Measurements from ENCODE around the gene TRAP1.

Gene TRAP1

DNA sequence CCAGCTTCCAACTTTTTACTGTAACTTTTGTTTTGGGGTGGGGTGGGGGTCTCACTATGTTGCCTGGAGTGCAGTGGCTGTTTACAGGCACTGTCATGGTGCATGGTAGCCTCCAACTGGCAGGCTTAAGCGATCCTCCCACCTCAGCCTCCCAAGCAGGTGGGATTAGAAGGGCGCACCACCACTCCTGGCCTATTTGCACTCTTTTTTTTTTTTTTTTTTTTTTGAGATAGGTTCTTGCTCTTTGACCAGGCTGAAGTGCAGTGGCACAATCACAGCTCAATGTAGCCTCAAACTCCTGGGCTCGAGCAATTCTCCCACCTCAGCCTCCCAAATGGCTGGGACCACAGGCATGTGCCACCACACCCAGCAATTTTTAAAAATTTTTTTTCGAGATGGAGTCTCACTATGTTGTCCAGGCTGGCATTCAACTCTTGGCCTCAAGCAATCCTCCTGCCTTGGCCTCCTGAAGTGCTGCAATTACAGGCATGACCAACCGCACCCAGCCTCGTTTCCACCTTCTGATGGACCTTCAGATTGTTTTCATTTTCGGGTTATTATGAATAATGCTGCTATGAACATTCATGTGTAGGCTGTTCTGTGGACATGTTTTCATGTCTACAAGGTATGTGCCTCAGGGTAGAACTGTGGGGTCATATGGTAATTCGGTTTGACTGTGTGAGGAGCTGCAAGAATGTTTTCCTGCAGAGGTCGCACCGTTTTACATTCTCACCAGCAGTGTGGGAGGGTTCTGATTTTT is 10.9 kb downstream of the TRAP1 start:
- DNase-seq: no peak

- DNase-seq: no peak
These were observed 15.2 kb downstream of the TRAP1 start for GRCh38 chr16:3702082-3702481.

DNA sequence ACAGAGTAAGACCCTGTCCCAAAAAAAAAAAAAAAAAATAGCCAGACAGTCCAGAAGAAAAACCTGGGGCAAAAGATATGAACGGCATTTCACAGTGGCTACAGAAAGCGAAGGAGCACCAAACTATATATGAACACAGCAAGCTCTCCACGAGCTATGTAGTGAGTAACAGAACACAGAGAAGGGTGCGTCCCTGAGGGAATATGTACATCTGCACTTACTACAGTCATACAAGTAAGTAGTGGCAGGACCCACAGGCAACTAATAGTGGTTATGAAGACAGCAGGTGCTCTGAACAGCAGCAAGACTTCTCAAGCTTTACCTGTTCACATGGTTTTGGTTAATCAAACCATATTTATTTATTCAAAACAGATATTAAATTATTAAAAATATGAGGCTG is 15.8 kb downstream of the TRAP1 start:
- no peak for DNase-seq

DNA sequence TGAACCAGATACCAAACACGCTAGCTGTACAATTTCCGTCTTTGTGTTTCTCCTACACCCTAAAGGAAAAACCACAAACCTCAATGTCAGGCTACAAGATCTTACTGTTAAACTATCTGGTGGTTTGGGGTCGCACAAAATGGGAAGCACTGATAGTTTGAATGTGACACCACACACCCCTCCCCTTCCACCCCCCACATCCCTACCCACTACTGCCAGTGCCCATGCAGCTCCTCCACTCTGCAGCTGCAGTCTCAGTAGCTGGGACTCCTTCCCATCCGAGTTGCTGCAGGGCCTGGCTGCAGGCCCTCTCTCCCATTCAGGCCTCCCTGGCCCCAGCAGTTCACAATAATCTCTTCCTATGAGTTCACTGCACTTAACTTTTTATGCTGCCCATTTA is 18.4 kb downstream of the TRAP1 start:
- DNase-seq: peak; percentile 95

DNA sequence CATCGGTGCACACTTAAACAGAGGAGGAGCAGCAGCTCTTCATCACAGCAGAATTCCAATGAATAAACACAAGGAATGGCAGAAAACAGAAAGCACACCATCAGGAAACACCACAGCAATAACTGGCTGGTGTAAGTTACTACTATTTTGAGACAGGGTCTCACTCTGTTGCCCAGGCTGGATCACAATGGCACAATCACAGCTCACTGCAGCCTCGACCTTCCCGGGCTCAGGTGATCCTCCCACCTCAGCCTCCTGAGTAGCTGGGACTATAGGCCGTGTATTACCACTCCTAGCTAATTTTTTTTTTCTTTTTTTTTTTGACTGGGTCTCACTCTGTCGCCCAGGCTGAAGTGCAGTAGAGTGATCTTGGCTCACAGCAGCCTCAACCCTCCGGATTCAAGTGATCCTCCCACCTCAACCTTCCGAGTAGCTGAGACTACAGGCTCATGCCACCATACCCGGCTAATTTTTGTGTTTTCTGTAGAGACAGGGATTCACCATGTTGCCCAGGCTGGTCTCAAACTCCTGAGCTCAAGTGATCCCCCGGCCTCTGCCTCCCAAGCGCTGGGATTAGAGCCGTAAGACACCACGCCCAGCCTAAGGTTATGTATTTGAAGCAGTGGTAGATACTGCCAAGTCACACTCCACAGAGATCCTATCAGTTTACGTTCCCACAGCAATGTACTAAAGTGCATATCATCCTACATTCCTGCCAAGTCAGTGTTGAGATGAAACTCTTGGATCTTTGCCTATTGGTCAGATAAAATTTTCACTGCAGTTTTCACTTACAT is 20.7 kb downstream of the TRAP1 start:
- DNase-seq: peak; percentile 48

GRCh38 chr16:3695610-3696369 is 21.5 kb downstream of the TRAP1 start:
- DNase-seq: no peak

- DNase-seq: no peak
These were observed 23.3 kb downstream of the TRAP1 start for GRCh38 chr16:3694051-3694450.

DNA sequence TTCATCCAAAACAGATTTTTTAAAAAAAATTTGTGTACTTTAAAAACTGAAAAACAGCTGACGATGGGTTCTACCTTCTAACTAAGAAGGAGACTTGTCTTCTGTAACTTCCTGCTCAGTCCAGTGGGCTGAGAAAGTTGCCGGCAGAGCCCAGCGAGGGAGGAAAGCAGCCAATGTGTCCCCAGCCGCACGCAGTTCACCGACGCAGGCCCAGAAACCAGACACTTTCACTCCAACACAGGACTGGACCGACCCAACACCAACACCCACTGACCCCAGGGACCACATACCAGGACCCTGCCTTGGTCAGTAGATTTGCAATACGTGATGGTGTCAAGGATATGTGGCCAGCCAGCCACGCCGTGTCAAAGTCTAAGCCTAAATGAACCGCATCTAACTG is 25.6 kb downstream of the TRAP1 start:
- DNase-seq: no peak

GRCh38 chr16:3690980-3691720 is 26.2 kb downstream of the TRAP1 start:
- peak; percentile 53 for DNase-seq

DNA sequence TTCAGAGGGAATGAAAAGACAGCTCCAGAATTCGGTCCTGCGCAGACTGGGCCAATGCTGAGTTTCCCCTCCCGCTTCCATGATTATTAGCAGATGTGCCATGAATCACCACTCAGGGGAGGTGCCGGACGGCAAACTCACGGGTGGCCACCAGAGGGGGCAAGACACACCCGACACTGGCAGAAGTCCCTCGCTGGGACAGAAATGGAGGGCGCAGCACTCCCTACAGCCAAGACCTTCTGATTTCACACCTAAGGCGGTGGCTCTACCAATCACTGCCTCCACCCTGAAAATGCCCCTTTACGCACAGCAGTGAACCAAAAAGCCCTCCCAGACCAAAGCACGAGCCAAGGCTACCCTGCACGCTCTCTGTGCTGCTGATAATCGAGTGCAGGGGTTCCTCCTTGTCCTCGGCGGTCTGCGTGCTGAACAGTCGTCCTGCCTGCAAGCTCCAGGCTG is 26.8 kb downstream of the TRAP1 start:
- DNase-seq: peak; percentile 89

- DNase-seq: no peak
These were observed 27.6 kb downstream of the TRAP1 start for GRCh38 chr16:3689731-3690130.

DNA sequence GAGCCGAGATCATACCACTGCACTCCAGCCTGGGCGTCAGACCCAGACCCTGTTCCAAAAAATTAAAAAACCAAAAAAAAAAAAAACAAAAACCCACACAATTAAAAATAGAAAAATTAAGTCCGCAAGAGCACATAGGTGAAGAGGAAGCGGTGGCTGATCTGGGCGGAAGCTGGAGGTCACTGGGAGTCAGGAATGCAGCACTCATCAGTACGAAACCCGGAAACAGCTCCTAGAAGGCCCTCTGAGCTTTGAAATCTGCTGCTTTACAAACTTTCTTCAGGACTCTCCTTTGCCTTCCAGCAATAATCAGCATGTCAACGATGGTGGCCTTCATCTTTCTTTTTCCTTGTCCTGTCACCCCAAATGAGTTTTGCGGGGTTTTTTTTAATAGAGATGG is 29.5 kb downstream of the TRAP1 start:
- DNase-seq: no peak

DNA sequence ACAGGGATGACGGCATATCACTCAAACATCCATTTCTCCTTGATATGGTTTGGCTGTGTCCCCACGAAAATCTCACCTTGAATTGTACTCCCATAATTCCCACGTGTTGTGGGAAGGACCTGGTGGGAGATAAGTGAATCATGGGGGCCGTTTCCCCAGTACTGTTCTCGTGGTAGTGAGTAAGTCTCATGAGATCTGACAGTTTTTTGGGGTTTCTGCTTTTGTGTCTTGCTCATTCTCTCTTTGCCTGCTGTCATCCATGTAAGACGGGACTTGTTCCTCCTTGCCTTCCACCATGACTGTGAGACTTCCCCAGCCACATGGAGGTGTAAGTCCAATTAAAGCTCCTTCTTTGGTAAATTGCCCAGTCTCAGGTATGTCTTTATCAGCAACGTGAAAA is 30.3 kb downstream of the TRAP1 start:
- no peak for DNase-seq

- no peak for DNase-seq
These were observed 36.1 kb downstream of the TRAP1 start for GRCh38 chr16:3681206-3681605.

DNA sequence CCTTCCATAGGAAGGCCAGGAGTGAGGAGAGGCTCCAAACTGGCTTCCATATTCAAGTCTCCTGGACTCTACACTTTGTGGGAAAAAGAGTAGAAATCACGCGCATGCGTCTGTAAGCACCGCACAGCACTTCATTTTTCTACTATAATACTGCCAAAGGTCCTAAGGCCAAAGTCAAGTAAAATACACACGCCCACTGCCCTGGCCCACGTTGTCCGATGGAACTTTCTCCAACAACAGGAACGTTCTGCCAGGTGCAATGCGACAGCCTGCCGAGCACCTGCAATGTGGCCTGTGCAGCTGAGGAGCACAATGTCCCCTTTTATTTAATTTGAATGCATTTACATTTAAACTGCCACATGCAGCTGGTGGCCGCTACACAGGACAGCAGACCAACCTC is 39.3 kb downstream of the TRAP1 start:
- DNase-seq: no peak

DNA sequence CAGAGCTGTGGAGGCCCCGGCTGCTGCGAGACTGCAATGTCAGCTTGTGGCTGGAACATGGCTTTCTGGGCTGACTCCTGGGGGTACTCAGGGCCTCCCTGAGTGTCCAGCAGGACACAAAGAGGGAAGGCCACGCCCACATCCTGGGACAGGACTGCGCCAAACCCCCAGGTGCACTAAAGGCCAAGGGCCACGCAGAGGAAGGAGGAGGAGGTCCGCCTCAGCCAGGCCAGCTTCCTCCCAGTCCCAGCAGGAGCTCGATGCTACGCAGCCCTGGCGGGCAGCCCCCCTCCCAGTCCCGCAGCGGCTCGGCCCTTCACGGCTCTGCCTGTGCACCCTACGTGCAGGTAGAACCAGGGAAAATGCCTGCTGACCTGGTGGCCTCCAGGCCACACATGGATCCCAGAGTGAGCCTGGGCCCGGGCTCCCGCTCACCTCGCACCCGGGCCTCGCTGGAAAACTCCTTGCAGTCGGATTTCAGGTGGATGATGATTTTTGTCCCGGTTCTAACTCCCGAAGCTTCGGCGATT is 41.7 kb downstream of the TRAP1 start:
- DNase-seq: no peak

DNA sequence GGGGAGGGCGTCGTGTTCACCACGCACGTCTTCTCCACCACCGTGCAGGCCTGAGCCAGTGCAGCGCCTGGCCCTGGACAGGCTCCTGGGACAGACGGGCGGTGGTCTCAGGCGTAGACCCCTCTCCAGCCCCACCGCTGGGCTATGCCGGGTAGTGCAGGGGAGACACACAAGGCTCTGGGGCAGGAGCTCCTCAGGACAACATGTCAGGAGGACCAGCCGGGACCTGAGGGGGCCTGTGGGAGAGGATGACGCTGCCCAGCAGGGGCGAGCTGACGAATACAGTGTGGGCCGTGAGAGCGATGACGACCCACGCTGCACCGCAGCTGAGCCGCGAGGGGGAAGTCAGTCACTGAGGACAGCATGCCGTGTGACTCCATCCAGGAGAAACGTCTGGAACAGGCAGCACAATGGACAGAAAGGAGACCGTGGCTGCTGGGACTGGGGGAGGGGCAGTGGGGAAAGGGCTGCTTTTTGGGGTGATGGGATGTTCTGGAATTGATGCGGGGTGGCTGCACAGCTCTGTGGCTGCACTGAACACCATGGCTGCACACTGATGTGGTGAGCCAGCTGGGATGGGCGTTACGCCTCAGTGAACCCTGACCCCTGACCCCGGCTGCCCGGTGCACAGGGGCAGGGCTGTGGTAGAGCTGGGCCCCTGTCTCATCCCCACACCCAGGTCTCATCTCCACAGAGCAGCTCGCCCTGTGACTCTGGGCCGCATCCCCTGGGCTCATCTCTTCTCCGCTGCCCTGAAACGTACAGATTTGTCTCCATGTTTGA is 42.6 kb downstream of the TRAP1 start:
- no peak for DNase-seq

DNA sequence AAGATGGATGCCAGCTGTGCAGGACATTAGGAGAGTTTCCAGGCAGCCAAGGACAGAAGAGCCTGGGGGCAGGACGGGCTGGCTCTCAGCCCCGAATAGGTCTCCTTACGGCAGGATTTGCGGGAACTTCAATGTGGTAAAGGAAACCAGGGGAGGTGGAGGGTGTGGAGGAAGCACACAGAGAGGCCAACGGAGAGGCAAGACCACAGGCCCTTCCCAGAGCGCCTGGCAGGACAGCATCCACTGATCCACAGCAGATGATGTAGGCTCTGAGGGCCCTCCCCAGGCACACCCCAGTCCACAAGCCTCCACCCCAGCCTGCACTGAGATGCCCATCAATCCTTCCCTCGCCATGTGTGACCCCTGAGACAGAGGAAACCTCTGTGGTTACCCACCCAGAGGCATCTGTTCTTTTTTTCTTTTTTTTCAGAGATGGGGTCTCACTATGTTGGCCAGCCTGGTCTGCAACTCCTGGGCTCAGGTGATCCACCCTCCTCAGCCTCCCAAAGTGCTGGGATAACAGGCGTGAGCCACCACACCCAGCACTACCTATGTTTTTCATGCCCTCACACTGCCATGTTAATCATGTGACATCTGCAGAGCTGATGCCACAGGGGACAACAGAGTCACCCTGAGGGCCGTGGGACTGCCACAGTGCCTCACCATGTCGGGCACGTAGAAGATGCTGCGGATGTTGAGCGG is 43.5 kb downstream of the TRAP1 start:
- no peak for DNase-seq

GRCh38 chr16:3673201-3673600 is 44.1 kb downstream of the TRAP1 start:
- DNase-seq: no peak

GRCh38 chr16:3672571-3673041 is 44.7 kb downstream of the TRAP1 start:
- DNase-seq: no peak

DNA sequence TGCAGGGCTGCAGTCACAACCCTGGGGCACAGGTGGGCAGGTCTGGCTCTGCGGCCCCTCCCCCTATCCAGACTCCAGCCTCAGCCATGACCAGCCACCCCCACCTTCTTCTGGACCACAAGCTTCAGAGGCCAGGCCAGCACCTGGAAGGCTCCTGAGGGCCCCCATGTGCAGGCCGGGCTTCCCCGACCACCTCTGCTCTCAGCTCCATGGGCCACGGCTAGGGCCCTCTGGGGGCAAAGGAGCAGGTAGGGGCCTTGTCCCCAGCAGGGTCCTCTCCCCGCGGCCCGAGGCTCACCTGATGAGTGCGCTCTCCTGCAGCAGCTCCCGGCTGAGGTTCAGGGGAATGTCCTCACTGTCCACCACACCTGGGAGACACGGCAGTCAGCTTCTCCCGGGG is 45.9 kb downstream of the TRAP1 start:
- DNase-seq: no peak
